Neural cell (in vitro differentiated cells): Measurements from ENCODE around the gene RGL4.

Experiments
- EP300 ChIP-seq: fragments of 450-650 bp; conservative IDR thresholded peaks from 2 replicates; pipeline ENCODE4 v1.6.1; 2014; ENCODE audit warnings: antibody characterized with exemption, mild to moderate bottlenecking, moderate library complexity; ENCODE audit not compliant: poor library complexity, severe bottlenecking
- EZH2 ChIP-seq: fragments of 200-600, 300-800 bp; shearing (Covaris generic), sonication (generic); IDR thresholded peaks from 2 replicates; pipeline ENCODE4 v1.6.1; 2014; ENCODE audit warnings: antibody characterized with exemption, low read length, borderline replicate concordance, mild to moderate bottlenecking; ENCODE audit not compliant: insufficient read depth, poor library complexity, severe bottlenecking
- MXI1 ChIP-seq: fragments of 450-650 bp; conservative IDR thresholded peaks from 2 replicates; pipeline ENCODE4 v1.6.1; 2014; ENCODE audit warnings: antibody characterized with exemption, mild to moderate bottlenecking; ENCODE audit not compliant: poor library complexity, severe bottlenecking
- POLR2AphosphoS5 ChIP-seq: IDR thresholded peaks from 2 replicates; pipeline ENCODE4 v1.6.1; 2012
- RAD21 ChIP-seq: fragments of 450-650 bp; conservative IDR thresholded peaks from 2 replicates; pipeline ENCODE4 v1.6.1; 2014; ENCODE audit warnings: antibody characterized with exemption, mild to moderate bottlenecking, moderate library complexity
- SMC3 ChIP-seq: fragments of 450-650 bp; conservative IDR thresholded peaks from 2 replicates; pipeline ENCODE4 v1.6.1; 2014; ENCODE audit warnings: antibody characterized with exemption, mild to moderate bottlenecking, moderate library complexity; ENCODE audit not compliant: poor library complexity
- TAF1 ChIP-seq: IDR thresholded peaks from 2 replicates; pipeline ENCODE4 v1.6.1; 2012; ENCODE audit warnings: low read depth
- TF ChIP-seq, protein P1 (sequence below): fragments of 450-650 bp; IDR thresholded peaks from 2 replicates; pipeline ENCODE4 v1.5.1; 2014; ENCODE audit warnings: antibody characterized with exemption, mild to moderate bottlenecking, moderate library complexity; ENCODE audit not compliant: poor library complexity, severe bottlenecking
- TF ChIP-seq, protein P2 (sequence below): IDR thresholded peaks from 2 replicates; pipeline ENCODE4 v1.6.1; 2012; ENCODE audit warnings: borderline replicate concordance

DNA sequence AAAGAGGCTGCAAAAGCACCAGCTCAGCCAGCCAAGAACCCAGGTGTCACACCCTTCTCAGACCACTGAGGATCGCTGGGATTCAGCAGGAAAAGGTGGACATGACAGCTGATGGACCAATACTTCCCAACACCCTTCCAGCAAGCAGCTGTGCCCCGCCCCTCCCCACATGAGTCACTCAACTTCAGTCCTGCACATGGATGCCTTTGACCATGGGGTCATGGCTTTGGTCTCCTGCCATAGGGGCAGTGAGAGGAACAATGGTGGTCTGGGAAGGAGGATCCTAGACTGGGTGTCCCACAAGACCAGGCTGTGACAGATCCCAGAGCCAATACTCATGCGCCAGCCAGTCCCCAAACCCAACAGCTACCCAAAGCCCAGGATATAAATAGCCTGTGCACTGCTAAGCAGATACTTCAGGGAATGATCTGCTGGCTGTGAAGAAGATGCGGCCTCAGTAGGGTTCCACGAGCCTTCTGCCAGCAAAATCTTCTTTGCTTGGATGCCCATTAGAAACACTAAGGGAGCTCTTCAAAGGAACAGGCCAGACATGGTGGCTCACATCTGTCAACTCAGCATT is 5.5 kb upstream of the RGL4 start:
- TF ChIP-seq, protein P1, sequence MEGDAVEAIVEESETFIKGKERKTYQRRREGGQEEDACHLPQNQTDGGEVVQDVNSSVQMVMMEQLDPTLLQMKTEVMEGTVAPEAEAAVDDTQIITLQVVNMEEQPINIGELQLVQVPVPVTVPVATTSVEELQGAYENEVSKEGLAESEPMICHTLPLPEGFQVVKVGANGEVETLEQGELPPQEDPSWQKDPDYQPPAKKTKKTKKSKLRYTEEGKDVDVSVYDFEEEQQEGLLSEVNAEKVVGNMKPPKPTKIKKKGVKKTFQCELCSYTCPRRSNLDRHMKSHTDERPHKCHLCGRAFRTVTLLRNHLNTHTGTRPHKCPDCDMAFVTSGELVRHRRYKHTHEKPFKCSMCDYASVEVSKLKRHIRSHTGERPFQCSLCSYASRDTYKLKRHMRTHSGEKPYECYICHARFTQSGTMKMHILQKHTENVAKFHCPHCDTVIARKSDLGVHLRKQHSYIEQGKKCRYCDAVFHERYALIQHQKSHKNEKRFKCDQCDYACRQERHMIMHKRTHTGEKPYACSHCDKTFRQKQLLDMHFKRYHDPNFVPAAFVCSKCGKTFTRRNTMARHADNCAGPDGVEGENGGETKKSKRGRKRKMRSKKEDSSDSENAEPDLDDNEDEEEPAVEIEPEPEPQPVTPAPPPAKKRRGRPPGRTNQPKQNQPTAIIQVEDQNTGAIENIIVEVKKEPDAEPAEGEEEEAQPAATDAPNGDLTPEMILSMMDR, result no peak
- TF ChIP-seq RAD21 (no peak), EP300 (no peak), EZH2 (no peak), POLR2AphosphoS5 (no peak), TAF1 (no peak), MXI1 (no peak), SMC3 (no peak)
- TF ChIP-seq, protein P2, sequence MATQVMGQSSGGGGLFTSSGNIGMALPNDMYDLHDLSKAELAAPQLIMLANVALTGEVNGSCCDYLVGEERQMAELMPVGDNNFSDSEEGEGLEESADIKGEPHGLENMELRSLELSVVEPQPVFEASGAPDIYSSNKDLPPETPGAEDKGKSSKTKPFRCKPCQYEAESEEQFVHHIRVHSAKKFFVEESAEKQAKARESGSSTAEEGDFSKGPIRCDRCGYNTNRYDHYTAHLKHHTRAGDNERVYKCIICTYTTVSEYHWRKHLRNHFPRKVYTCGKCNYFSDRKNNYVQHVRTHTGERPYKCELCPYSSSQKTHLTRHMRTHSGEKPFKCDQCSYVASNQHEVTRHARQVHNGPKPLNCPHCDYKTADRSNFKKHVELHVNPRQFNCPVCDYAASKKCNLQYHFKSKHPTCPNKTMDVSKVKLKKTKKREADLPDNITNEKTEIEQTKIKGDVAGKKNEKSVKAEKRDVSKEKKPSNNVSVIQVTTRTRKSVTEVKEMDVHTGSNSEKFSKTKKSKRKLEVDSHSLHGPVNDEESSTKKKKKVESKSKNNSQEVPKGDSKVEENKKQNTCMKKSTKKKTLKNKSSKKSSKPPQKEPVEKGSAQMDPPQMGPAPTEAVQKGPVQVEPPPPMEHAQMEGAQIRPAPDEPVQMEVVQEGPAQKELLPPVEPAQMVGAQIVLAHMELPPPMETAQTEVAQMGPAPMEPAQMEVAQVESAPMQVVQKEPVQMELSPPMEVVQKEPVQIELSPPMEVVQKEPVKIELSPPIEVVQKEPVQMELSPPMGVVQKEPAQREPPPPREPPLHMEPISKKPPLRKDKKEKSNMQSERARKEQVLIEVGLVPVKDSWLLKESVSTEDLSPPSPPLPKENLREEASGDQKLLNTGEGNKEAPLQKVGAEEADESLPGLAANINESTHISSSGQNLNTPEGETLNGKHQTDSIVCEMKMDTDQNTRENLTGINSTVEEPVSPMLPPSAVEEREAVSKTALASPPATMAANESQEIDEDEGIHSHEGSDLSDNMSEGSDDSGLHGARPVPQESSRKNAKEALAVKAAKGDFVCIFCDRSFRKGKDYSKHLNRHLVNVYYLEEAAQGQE, result no peak
